Lung (tissue), 12 donors: Measurements from ENCODE around the gene GIGYF2. TPM values are rescaled to one million over a fixed set of nuclear protein-coding genes. Genes with fewer than 3 reads are reported as not detected.

Experiments used
- ATAC-seq: fragments of 200-7000 bp; cut with Tn5 transposase; one replicate; pipeline ENCODE4 v1.9.1; 2020; ENCODE audit warnings: moderate number of reproducible peaks; ENCODE audit not compliant: insufficient read depth, low FRiP score
- DNase-seq, 3 donors: peaks; one replicate each; pipeline ENCODE4 v3.0.0-alpha.2; 2013 to 2017
- H3K27ac ChIP-seq, 2 donors: one replicate each; pipeline ENCODE4 v1.5.1; 2013; ENCODE audit warnings: mild to moderate bottlenecking in 2 of 2, moderate library complexity in 2 of 2, control low read depth in 1 of 2, inconsistent platforms in 1 of 2, low read depth in 1 of 2, low read length in 1 of 2
- H3K27me3 ChIP-seq, 3 donors: one replicate each; pipeline ENCODE4 v1.5.1; 2013; ENCODE audit warnings: low read length in 2 of 3; ENCODE audit not compliant: control insufficient read depth in 3 of 3, insufficient read depth in 3 of 3
- H3K36me3 ChIP-seq, 4 donors: one replicate each; pipeline ENCODE4 v1.5.1; 2013; ENCODE audit warnings: low read length in 4 of 4, mild to moderate bottlenecking in 1 of 4, moderate library complexity in 1 of 4; ENCODE audit not compliant: control insufficient read depth in 4 of 4, insufficient read depth in 4 of 4
- H3K4me1 ChIP-seq, 5 donors: one replicate each; pipeline ENCODE4 v1.5.1; 2013; ENCODE audit warnings: low read length in 5 of 5, mild to moderate bottlenecking in 2 of 5, moderate library complexity in 1 of 5; ENCODE audit not compliant: control insufficient read depth in 5 of 5, insufficient read depth in 5 of 5
- H3K4me3 ChIP-seq: one replicate; pipeline ENCODE4 v1.5.1; 2013; ENCODE audit warnings: mild to moderate bottlenecking, control low read depth, moderate library complexity
- H3K9ac ChIP-seq, 2 donors: one replicate each; pipeline ENCODE4 v1.5.1; 2013; ENCODE audit warnings: low read length in 2 of 2, control low read depth in 1 of 2; ENCODE audit not compliant: insufficient read depth in 1 of 2
- H3K9me3 ChIP-seq, 4 donors: one replicate each; pipeline ENCODE4 v1.5.1; 2013; ENCODE audit warnings: low read length in 3 of 4, mild to moderate bottlenecking in 1 of 4, moderate library complexity in 1 of 4; ENCODE audit not compliant: control insufficient read depth in 4 of 4, insufficient read depth in 3 of 4
- CTCF ChIP-seq: IDR thresholded peaks from 2 replicates; pipeline ENCODE4 v1.5.1; 2012; ENCODE audit warnings: mild to moderate bottlenecking; ENCODE audit errors: control extremely low read depth, extremely low read depth
- WGBS, 2 donors: extraction: QIAGEN DNeasy Blood & Tissue Kit; methylation state at CpG; one replicate each; pipeline ENCODE4 v1.1.7; 2013; 5-methylcytosine and 5-hydroxymethylcytosine counted together
- polyA plus RNA-seq, 2 donors: library from polyadenylated mRNA; stranded (reverse); fragments of 200-250 nt; gene quantifications; one replicate each; pipeline ENCODE4 v1.2.1, GENCODE V29; 2013
- total RNA-seq, 2 donors: library from RNA; depleted of rRNA in 1 of 2; stranded (reverse); fragments of >200 nt in 1 of 2; gene quantifications; one replicate each; pipeline ENCODE4 v1.2.1, GENCODE V29; 2014 to 2021
- donor health status: control.
- donor health status: control.
- donor health status: Bipolar disorder and iron deficiency.
- donor health status: healthy.
- donor health status: DM: yes; HTN: yes; CAD: no.

The GIGYF2 gene
- total and polyA plus RNA-seq, 4 donors = 15.9 to 145 (median 37.3) TPM

- 62 to 66% methylated on average over 17 of the region's 17 CpGs for WGBS, 2 donors
- no peak overlapping the region for H3K27ac ChIP-seq
Observed at GRCh38 chr2:232668805-232669444, 28.2 kb upstream of the GIGYF2 start.

GRCh38 chr2:232672588-232672987 lies 24.5 kb upstream of the GIGYF2 start:
- TF ChIP-seq CTCF = no peak
- ATAC-seq = peak; percentile 34
- H3K27ac ChIP-seq = no peak overlapping the region
- H3K27me3 ChIP-seq = no peaks in the 10 kb centered on the region
- peak in 2 of 3 donors; percentile 25 to 58 for DNase-seq
- no peak overlapping the region for H3K9ac ChIP-seq
- peaks cover 0 to 5% (median 0%) of the 10 kb centered on the region in 5 donors for H3K4me1 ChIP-seq
- no peak overlapping the region for H3K4me3 ChIP-seq
- 65 to 75% methylated on average over 1 of the region's 1 CpG for WGBS, 2 donors
- peaks cover 0 to 2% (median 0%) of the 10 kb centered on the region in 4 donors for H3K9me3 ChIP-seq
- no peaks in the 10 kb centered on the region for H3K36me3 ChIP-seq

More at GRCh38 chr2:232668805-232669444, 28.2 kb upstream of the GIGYF2 start:
- H3K4me3 ChIP-seq = no peak overlapping the region
- DNase-seq (peak in 1 of 3 donors; percentile 15), ATAC-seq (no peak)
- no peak for TF ChIP-seq CTCF
- no peaks in the 10 kb centered on the region for H3K27me3 ChIP-seq
- peaks cover 0 to 2% (median 0%) of the 10 kb centered on the region in 4 donors for H3K9me3 ChIP-seq
- peaks cover 0 to 5% (median 0%) of the 10 kb centered on the region in 5 donors for H3K4me1 ChIP-seq
- no peak overlapping the region for H3K9ac ChIP-seq
- H3K36me3 ChIP-seq = no peaks in the 10 kb centered on the region

GRCh38 chr2:232674491-232674890 lies 22.6 kb upstream of the GIGYF2 start:
- WGBS, 2 donors = 80 to 81% methylated on average over 6 of the region's 6 CpGs
- Histone ChIP-seq H3K27ac (no peak overlapping the region), H3K4me1 (peaks cover 0 to 5% (median 0%) of the 10 kb centered on the region in 5 donors), H3K27me3 (no peaks in the 10 kb centered on the region), H3K9ac (no peak overlapping the region), H3K9me3 (peaks cover 0 to 2% (median 0%) of the 10 kb centered on the region in 4 donors), H3K36me3 (no peaks in the 10 kb centered on the region), H3K4me3 (no peak overlapping the region)
- DNase-seq = no peak
- no peak for TF ChIP-seq CTCF
- no peak for ATAC-seq

GRCh38 chr2:232675381-232675780 lies 21.8 kb upstream of the GIGYF2 start:
- no peak overlapping the region for H3K4me3 ChIP-seq
- H3K9ac ChIP-seq = no peak overlapping the region
- no peak for DNase-seq
- H3K9me3 ChIP-seq = peaks cover 0 to 2% (median 0%) of the 10 kb centered on the region in 4 donors
- no peak for ATAC-seq
- TF ChIP-seq CTCF = no peak
- H3K36me3 ChIP-seq = no peaks in the 10 kb centered on the region
- peaks cover 0 to 5% (median 0%) of the 10 kb centered on the region in 5 donors for H3K4me1 ChIP-seq
- no peak overlapping the region for H3K27ac ChIP-seq
- no peaks in the 10 kb centered on the region for H3K27me3 ChIP-seq
- 93 to 94% methylated on average over 10 of the region's 10 CpGs for WGBS, 2 donors
